Measurements from ENCODE around the gene KIAA1217.
A peak's percentile ranks its signal among the peaks of the same experiment; 100 is the strongest.

Gene KIAA1217, protein sequence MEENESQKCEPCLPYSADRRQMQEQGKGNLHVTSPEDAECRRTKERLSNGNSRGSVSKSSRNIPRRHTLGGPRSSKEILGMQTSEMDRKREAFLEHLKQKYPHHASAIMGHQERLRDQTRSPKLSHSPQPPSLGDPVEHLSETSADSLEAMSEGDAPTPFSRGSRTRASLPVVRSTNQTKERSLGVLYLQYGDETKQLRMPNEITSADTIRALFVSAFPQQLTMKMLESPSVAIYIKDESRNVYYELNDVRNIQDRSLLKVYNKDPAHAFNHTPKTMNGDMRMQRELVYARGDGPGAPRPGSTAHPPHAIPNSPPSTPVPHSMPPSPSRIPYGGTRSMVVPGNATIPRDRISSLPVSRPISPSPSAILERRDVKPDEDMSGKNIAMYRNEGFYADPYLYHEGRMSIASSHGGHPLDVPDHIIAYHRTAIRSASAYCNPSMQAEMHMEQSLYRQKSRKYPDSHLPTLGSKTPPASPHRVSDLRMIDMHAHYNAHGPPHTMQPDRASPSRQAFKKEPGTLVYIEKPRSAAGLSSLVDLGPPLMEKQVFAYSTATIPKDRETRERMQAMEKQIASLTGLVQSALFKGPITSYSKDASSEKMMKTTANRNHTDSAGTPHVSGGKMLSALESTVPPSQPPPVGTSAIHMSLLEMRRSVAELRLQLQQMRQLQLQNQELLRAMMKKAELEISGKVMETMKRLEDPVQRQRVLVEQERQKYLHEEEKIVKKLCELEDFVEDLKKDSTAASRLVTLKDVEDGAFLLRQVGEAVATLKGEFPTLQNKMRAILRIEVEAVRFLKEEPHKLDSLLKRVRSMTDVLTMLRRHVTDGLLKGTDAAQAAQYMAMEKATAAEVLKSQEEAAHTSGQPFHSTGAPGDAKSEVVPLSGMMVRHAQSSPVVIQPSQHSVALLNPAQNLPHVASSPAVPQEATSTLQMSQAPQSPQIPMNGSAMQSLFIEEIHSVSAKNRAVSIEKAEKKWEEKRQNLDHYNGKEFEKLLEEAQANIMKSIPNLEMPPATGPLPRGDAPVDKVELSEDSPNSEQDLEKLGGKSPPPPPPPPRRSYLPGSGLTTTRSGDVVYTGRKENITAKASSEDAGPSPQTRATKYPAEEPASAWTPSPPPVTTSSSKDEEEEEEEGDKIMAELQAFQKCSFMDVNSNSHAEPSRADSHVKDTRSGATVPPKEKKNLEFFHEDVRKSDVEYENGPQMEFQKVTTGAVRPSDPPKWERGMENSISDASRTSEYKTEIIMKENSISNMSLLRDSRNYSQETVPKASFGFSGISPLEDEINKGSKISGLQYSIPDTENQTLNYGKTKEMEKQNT (N-terminal part only)

DNA sequence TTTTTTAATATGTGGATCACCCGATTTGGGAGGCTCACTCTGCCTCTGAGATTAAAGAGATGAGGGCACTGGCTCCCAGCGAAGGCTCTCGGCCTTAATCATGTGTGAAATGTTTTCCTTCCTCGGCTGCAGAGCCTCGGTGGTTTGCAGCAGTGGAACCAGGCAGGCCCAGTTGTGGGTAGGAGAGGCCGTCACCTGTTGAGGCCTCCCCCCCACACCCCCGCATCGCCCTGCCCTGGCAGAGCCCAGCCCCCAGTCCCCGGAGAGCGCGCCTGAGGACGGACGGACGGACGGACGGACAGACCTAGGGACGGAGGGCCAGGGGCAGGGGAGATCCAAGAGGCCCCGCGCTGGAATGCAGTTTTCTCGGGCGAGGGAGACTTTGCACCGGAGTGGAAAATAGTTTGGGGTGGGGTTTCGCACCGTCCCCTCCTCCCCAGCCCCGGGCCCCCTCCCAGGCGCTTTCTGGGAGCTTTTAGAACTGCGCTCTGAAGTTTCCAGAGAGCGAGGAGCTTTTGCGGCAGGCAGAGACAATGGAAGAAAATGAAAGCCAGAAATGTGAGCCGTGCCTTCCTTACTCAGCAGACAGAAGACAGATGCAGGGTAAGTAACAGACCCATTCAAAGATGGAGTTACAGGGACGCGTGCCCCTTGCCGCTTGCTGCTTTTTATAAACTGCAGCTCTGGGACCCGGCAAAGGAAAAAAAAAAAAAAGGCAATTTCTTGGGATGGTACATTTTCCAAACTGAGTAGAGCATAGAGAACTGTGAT is at the start of gene KIAA1217:
KIAA1217 (plus strand) TSS at position 478 of the 771 bp plus-strand sequence; CDS start at position 534, 56 bp downstream.
- DNase-seq: peak; percentile 2 to 5

DNA sequence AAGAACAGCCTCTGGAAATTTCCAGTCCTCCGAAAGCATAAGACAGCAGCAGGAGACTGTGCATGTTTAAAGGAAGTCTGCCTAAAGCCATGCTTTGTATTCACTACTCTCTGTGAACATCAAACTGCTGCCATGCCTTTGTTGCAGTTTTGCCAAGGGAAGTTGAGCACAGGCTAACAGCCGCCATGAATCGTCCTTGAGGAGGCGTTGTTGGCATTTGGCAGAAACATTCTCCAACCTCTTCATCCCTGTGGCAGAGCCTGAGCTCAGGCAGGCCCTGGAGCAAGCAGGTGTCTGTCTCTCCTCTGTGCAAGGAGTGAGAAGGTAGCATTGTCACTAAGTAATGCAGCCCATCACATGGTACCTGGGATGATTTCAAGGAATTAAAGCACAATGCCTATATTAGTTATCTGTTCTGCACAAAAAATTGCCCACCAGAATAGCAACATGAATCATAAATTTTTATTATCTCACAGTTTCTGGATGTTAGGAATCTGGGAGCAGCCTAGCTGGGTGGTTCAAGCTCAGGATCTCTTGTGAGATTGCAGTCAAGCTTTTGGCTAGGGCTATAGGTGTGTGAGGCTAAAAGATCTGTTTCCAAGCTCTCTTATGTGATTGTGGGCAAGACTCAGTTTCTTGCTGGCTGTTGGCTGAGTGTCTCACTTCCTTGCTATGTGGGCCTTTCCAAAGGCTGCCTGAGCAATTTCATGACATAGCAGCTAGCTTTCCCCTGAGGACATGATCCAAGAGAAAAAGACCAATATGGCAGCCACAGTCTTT is 46.5 kb upstream of the KIAA1217 start:
- DNase-seq: no peak

DNA sequence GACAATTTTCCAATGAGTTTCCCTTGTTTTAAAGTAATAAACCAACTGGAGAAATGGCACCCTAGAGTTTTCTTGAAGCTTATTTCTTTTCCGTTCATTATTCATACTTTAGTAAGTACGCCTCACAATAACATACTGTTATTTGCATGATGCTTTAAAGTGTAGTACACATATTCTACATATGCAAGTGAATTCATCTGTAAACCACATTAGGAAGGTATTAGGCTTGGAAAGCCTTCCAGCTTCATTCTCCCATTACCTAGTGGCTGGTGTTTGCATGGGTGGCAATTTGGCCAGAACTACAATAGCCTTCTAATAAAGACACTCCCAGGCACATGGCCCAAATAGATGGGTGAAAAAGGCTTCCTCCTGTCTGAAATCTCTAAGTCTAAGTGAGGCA is 45.5 kb upstream of the KIAA1217 start:
- no peak for DNase-seq

DNA sequence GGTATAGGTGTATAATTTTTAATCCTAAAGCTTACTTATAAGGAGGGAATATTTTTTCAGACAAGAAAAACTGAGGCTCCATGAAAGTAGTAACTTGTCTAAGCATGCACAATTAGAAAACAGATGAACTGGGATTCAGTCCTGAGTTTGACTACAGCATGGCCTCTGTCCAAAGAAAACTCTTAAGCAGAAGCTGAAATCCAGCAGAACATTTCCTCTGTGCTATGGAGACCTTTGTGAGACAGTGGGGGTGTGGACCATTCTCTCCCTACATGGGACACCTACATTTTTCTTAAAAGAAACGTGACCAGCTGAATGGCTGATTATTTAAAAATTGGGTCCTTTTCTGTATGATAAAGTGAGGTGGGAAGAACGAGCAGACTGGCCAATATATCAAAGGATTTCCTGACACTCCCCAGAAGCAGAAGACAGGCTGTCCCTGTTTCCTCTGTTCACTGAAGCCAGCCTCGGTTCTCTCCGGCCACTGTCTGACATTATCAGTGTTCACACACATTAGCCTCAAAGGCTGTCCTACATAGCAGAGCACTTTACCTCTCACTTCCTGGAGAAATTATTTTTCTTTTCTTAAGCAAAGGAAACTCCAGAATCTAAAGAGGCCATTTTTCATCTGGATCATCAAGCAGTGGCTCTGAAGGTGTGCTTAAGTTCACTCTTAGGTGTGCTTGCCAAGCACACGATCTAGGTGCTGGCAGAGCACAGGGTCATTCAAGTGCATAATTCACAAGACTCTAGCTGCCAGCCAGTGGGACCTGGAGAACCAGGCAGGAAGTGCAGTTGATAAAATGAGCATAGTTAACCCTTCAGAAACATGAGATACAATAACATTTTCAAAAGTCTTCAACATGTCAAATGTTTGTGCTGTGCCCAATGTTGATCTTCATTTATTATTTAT is 40.4 kb upstream of the KIAA1217 start:
- DNase-seq: no peak

DNA sequence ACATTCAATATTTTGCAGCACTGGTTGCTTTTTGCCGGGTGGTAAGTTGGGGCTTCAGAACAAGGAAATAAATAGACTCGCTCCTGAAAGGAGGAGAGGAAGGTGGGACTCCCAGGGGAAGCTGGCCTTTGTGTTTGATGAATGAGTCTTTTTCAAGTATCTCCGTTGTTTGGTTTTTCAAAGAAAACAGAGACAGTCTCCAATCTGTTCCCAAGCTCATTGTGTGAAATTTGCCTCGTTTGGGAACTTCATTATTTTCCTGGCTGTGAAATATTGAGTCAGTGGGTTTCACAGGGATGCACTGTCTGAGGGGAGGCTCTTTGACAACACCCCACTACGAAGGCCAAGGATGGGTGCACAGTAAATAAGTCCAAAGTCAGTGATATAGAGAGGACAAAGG is 38.7 kb upstream of the KIAA1217 start:
- DNase-seq: no peak

DNA sequence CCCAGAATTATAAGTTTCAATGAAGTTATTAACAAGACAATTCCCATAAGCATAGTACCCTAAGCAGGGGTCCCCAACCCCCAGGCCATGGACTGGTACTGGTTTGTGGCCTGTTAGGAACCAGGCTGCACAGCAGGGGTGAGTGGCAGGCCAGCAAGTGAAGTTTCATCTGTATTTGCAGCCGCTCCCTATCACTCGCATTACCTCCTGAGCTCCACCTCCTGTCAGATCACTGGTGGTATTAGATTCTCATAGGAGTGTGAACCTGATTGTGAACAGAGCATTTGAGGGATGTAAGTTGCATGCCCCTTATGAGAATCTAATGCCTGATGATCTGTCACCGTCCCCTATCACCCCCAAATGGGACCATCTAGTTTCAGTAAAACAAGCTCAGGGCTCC is 36.0 kb upstream of the KIAA1217 start:
- DNase-seq: no peak

DNA sequence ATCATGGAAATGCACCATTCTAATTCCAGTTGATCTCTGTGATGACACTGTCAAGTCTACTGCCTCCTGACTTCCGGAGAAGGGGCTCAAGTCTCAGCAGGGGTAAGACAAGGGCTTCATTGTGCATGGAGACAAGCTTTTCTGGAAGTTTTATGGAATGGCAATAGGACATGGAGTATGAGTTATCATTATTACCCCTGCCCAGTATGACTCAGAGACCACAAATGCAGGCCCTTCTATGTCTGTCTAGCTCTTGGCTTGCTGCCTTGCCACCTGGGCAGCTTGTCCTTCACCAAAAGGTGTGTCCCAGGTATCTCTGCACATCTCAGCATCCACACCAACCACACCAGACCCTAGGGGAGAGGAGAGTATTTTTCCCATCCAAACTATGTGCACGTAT is 34.9 kb upstream of the KIAA1217 start:
- no peak for DNase-seq

DNA sequence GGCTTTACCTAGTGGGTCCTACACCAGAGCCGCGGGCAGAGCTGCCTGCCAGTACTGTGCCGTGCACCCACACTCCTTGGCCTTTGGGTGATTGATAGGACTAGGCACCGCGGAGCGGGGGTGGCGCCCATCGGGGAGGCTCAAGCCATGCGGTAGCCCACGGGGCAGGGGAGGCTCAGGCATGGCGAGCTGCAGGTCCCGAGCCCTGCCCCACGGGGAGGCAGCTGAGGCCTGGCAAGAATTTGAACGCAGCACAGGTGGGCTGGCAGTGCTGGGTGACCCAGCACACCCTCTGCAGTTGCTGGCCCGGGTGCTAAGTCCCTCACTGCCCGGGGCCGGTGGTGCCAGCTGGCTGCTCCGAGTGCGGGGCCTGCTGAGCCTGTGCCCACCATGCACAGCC is 32.3 kb upstream of the KIAA1217 start:
- no peak for DNase-seq

DNA sequence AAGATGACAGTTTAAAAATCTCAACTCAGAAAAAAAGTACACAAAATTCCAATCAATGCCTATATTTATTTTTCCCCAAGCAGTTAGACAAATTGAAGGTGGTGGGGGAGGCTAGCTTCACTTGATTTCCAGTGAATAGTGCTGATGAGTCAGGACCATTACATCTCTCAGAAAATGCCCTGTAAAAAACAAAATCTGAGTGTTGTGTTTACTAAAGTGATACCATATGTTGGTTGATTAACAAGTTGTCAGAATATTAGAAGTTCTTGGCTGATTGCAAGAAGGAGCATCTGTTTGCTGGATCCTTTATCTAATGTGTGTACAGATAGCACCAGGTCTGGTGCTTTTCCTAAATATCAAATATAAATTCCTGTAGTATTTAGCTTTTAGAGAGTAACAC is 31.3 kb upstream of the KIAA1217 start:
- DNase-seq: no peak

DNA sequence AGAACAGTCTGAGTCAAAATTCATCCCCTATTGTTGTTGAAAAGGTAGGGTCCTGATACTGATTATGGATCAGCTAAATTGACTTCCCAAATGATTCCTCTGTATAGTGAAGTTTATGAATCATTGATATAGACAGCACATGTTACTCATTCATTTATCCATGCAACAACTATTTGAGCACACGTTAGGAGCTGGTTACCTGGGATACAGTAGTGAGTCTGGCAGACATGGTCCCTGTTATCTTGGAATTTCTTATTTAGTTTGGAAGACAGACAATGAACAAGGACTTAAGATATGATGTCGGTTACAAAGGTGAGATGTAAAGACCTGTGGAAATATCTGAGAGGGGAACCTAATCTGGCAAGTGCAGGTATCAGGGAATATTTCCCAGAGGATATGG is 28.0 kb upstream of the KIAA1217 start:
- DNase-seq: no peak

DNA sequence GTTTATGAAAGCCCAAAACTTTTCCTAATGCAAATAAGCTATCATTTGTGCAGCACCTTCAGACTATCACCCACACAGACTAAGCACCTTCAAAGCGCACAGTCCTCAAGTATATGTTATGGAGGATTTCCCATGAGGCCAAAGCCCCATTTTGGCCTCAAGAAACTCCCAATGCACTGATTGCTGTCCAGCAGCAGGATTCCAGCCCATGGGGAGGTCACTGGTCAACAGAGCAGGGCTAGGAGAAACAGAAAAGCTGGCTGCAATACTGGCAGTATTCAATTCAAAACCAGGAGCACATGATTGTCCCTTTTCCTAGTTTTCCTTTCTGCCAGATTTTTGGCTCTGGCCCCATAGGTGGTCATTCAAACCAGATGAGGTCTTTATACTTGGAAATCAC is 24.5 kb upstream of the KIAA1217 start:
- DNase-seq: no peak

DNA sequence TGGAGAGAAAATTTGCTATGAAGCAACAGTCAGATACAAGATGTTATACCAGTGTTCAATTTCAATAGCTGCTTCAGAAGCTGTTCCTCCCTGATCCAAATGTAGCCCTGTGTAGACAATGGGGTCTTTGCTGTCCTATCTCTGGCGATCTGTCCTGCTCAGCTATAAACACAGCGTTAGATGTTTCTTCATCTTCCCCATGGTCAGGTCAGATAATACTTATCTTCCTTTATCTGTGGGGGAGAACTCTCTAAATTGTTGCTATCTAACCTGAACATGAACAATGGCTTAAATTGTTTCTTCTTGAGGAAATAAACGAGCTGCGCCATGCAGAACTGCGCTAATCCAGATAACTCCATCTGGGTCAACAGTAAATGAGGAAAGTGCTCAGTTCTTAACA is 15.6 kb upstream of the KIAA1217 start:
- DNase-seq: no peak

DNA sequence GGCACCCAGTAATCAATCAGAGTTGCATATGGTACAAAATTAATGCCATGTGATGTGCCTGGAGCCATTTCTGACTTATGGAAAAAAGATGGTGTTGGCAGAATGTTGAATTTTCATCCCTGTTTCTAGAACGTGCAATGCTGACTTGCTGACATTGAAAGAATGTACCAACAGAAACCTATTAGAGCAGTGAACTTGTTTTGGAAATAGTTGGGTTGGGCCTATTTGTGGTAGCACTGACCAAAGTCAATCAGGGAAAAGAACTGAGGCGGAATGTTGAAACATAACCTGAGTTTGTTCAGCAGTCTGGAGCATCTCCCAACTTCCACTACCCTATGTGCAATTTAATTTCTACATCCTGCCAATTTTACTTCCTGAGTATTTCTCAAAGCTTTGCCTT is 11.7 kb upstream of the KIAA1217 start:
- DNase-seq: no peak

DNA sequence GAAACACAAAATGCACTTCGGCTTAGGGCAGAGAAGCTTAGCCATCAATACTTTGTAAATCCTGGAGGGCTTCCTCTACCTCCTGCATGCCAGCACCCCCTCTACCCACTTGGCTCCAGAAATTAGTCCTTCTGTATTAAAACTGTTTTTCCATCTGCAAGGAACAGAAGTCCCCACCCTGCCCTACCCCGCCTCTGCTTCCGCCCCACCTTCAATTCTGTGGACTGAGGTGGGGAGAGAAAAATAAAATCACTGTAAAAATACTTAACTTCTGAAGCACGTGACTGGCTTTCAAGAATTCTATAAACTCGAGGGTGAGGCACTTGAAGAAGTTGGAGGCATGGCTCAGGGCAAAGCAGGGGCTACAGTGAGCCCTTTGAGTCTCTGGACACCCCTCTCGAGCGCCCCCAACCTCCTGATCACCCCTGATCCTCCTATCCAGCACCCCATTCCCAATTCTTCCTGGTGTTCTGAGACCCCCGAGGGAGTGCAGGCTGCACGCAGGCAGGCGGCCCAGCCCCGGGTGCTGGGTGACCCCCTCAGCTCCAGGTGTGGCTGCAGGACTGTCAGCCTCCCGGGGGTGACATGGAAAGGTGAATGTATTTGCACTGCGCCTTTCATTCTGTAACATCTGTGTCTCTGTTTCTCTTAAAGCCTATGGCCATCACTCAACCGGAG is 7.3 kb upstream of the KIAA1217 start:
- no peak for DNase-seq

DNA sequence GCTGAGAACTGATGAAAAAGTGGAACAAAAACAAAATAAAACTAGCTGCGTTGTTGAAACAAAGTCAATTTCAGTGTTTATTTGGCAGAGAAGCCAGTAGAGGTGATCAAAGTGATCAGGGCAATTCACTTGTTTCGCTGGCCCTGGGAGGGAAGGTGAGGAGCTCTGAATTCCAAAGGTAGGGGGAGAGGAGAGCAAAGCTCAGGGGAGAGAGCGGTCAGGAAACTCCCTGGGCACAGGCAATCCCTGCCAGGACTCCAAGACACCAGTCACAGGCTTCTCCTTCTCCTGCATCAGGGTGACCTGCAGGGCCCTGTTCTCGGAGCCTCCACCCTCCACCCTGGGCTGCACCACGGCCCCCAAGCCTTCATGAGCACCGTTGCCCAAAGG is 6.8 kb upstream of the KIAA1217 start:
- no peak for DNase-seq

DNA sequence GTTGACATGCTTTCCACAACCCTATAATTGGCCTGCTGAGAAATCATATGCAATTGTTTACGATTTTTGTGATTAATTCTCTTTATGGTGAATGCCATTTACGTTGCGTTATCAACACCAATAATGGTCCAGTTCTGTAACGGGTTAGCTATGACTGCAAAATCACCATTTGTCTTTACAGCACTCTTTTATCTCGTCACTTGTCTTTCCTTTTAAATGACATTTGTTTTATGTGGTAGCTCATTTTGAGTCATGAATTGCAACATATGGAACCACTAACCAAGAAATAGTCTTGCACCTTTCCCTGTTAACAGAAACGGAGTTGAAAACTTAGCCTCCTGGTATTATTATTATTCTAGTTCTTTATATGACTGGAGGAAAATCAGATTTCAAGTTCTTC is 3.1 kb upstream of the KIAA1217 start:
- no peak for DNase-seq

DNA sequence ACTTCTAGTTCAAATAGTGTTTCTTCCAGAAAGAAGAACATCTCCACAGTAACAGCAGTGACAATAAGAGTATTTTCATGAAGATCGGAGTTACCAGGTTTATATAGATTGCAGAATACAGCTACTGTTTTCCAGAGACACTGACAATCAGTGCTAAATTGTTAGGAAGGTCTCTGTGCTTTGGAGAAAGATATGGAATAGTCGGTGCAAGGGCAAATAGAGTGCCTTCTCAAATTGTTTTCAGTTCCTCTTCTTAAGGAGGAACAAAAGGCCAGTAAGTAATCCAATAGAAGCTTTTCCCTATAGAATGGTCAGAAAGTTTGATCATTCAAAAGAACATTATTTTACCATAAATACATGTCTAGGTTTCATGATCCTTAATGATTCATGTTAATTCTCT is 2.6 kb upstream of the KIAA1217 start:
- DNase-seq: no peak

DNA sequence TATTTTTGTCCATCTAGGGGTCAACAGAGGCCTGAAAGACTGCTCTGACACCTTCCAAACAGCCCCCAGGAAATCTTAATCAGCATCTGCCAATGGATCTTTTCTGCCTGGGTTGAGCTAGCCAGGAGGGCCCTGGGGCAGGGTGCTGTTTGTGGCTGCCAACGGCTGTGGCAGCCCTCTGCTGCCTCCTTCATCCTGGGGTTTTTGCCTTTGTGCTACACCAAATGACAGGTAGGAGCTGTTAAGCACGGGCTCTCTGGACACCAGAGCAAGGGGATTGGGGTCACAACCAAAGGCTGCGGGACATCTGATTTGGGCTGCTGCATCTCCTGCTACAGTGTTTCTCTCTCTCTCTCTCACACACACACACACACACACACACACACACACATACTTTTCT is 2.0 kb upstream of the KIAA1217 start:
- DNase-seq: no peak

DNA sequence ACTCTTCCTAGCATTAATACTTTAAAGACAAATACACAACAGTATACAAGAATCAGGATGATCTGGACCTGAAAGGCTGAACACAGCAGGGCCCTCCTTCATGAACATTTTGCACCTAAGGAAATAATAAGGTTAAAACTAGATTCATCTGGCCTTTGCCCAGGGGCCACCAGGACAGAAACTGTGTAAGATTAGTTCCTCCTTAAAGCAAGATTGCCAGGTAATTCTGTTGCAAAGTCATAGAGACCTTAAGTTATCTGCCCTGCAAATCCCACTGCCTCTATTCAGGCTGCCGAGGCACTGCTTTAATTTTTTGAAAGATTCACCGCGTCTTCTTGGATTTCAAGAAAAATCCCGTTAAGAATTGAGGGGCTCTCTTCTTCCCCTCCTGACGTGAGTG is 1.6 kb upstream of the KIAA1217 start:
- no peak for DNase-seq

Data from NCI-H524 (cell line).